Keratinocyte (primary cell): ENCODE results near the gene SESTD1. TPM values are rescaled to one million over a fixed set of nuclear protein-coding genes. Genes with fewer than 3 reads are reported as not detected.

Experiments used
- DNase-seq: peaks from one replicate; pipeline ENCODE4 v3.0.0-alpha.2; 2011; ENCODE audit warnings: low read depth, missing footprints, low spot score
- FAIRE-seq: peaks from 2 replicates; lab custom pipeline; 2011; peaks lifted over from hg19 to GRCh38; lab: Jason Lieb, UNC
- H2AFZ ChIP-seq: 2 replicates; pipeline ENCODE4 v1.6.0; 2012; ENCODE audit warnings: low read length, control low read depth, inconsistent platforms; ENCODE audit not compliant: control insufficient read depth
- H3K27ac ChIP-seq: 2 replicates; pipeline ENCODE4 v1.5.1; 2011; ENCODE audit warnings: low read length; ENCODE audit not compliant: control insufficient read depth, insufficient read depth
- H3K27me3 ChIP-seq: 3 replicates; pipeline ENCODE4 v1.6.0; 2011; ENCODE audit warnings: low read length; ENCODE audit not compliant: control insufficient read depth, insufficient read depth; ENCODE audit errors: extremely low read depth
- H3K36me3 ChIP-seq, 2 experiments: 2 replicates in 1 of 2; 3 replicates in 1 of 2; pipeline ENCODE4 v1.5.1; 2011; ENCODE audit warnings: low read length in 2 of 2, mild to moderate bottlenecking in 1 of 2; ENCODE audit not compliant: control insufficient read depth in 2 of 2, insufficient read depth in 2 of 2; ENCODE audit errors: extremely low read depth in 1 of 2
- H3K4me1 ChIP-seq: 3 replicates; pipeline ENCODE4 v1.5.1; 2011; ENCODE audit warnings: low read length; ENCODE audit not compliant: control insufficient read depth, insufficient read depth; ENCODE audit errors: extremely low read depth
- H3K4me2 ChIP-seq: 3 replicates; pipeline ENCODE4 v1.6.0; 2011; ENCODE audit warnings: low read depth, low read length; ENCODE audit not compliant: control insufficient read depth, insufficient read depth; ENCODE audit errors: extremely low read depth
- H3K4me3 ChIP-seq, 3 experiments: fragments of 200-600 bp in 1 of 3; sonication (generic) in 1 of 3; 2 replicates in 2 of 3; 3 replicates in 1 of 3; pipeline ENCODE4 v1.5.1; 2011 to 2016; ENCODE audit warnings: low read length in 3 of 3, mild to moderate bottlenecking in 3 of 3, control low read depth in 2 of 3, inconsistent platforms in 1 of 3, low read depth in 1 of 3, mixed read lengths in 1 of 3, mixed run types in 1 of 3, moderate library complexity in 1 of 3; ENCODE audit not compliant: control insufficient read depth in 2 of 3, insufficient read depth in 2 of 3; ENCODE audit errors: extremely low read depth in 1 of 3
- H3K79me2 ChIP-seq: 2 replicates; pipeline ENCODE4 v1.6.0; 2012; ENCODE audit warnings: low read length; ENCODE audit not compliant: control insufficient read depth, insufficient read depth
- H3K9ac ChIP-seq: 3 replicates; pipeline ENCODE4 v1.6.0; 2011; ENCODE audit warnings: low read length; ENCODE audit not compliant: control insufficient read depth, insufficient read depth; ENCODE audit errors: extremely low read depth
- H3K9me1 ChIP-seq: 3 replicates; pipeline ENCODE4 v1.6.0; 2011; ENCODE audit warnings: low read length; ENCODE audit not compliant: control insufficient read depth, insufficient read depth; ENCODE audit errors: extremely low read depth
- H3K9me3 ChIP-seq: 2 replicates; pipeline ENCODE4 v1.5.1; 2012; ENCODE audit warnings: low read depth, low read length; ENCODE audit not compliant: control insufficient read depth
- H4K20me1 ChIP-seq: 3 replicates; pipeline ENCODE4 v1.6.0; 2011; ENCODE audit warnings: low read length; ENCODE audit not compliant: control insufficient read depth, insufficient read depth; ENCODE audit errors: extremely low read depth
- CTCF ChIP-seq, 3 experiments: IDR thresholded peaks in 1 of 3; conservative IDR thresholded peaks in 1 of 3; optimal IDR thresholded peaks in 1 of 3; 2 replicates in 2 of 3; 3 replicates in 1 of 3; pipeline versions ENCODE3 to v1.5.1; 2011; ENCODE audit warnings: low read length in 3 of 3, mild to moderate bottlenecking in 3 of 3, moderate library complexity in 2 of 3, control low read depth in 1 of 3, inconsistent platforms in 1 of 3; ENCODE audit not compliant: insufficient read depth in 2 of 3; ENCODE audit errors: extremely low read depth in 1 of 3
- EZH2 ChIP-seq: IDR thresholded peaks from one replicate; pipeline ENCODE4 v1.6.1; 2012; ENCODE audit warnings: inconsistent platforms, mild to moderate bottlenecking, low read length, moderate library complexity
- dilution Hi-C: fragments of 300-500 bp; cut with MboI; formaldehyde crosslinking; loops from one replicate; pipeline ENCODE4 v1.7.0; 2020; ENCODE audit warnings: low sequenced_read_pairs; ENCODE audit not compliant: extremely low pct_ligation_motif_present
- polyA plus RNA-seq, 5 experiments: library from polyadenylated mRNA; depleted of rRNA in 3 of 5; stranded (reverse) in 3 of 5; stranded (forward) in 1 of 5; unstranded in 1 of 5; fragments of >200 nt; gene quantifications; 1 replicate in 1 of 5; 2 replicates in 3 of 5; 3 replicates in 1 of 5; pipeline versions ENCODE4 v1.2.1 to v1.2.3, GENCODE V29; 2011 to 2012; ENCODE audit warnings: missing spikeins in 2 of 5, low read depth in 1 of 5, low replicate concordance in 1 of 5

Gene SESTD1
- polyA plus RNA-seq, 1 donor (not counting 4 experiments of a cell fraction or from before 2014, with no cell fraction given) = 22.3 TPM

GRCh38 chr2:179106342-179106675 is 158.3 kb downstream of the SESTD1 start:
- H3K36me3 ChIP-seq = peaks cover 0 to 1% of the 10 kb centered on the region in 2 experiments
- dilution Hi-C loops = no loop called here
- TF ChIP-seq EZH2 = no peak
- no peak for TF ChIP-seq CTCF (optimal IDR thresholded peaks at IDR 0.05 in 1 of 3, IDR thresholded peaks at IDR 0.05 in 1 of 3, conservative IDR thresholded peaks at IDR 0.05 in 1 of 3; ENCODE audit: extremely low read depth in 1 of 3, insufficient read depth in 2 of 3, low read length in 3 of 3)
- H3K4me2 ChIP-seq = peak overlapping the region; percentile 25
- no peaks in the 10 kb centered on the region for H3K27me3 ChIP-seq
- H4K20me1 ChIP-seq = no peaks in the 10 kb centered on the region
- no peak overlapping the region for H3K4me3 ChIP-seq
- H3K79me2 ChIP-seq = no peaks in the 10 kb centered on the region
- peak overlapping the region; percentile 58 for H3K27ac ChIP-seq
- no peak overlapping the region for H3K9ac ChIP-seq
- no peaks in the 10 kb centered on the region for H3K9me3 ChIP-seq
- FAIRE-seq (no peak), DNase-seq (no peak)
- peaks cover 15% of the 10 kb centered on the region for H3K4me1 ChIP-seq
- H2AFZ ChIP-seq = no peak overlapping the region
- no peaks in the 10 kb centered on the region for H3K9me1 ChIP-seq

- Histone ChIP-seq H3K36me3 (peaks cover 0 to 1% of the 10 kb centered on the region in 2 experiments), H3K27me3 (no peaks in the 10 kb centered on the region), H3K4me1 (peaks cover 15% of the 10 kb centered on the region), H3K9me1 (no peaks in the 10 kb centered on the region), H4K20me1 (no peaks in the 10 kb centered on the region), H3K9me3 (no peaks in the 10 kb centered on the region), H3K9ac (no peak overlapping the region), H3K79me2 (no peaks in the 10 kb centered on the region), H3K4me3 (no peak overlapping the region), H2AFZ (no peak overlapping the region), H3K27ac (no peak overlapping the region), H3K4me2 (no peak overlapping the region)
- no peak for TF ChIP-seq CTCF (optimal IDR thresholded peaks at IDR 0.05 in 1 of 3, IDR thresholded peaks at IDR 0.05 in 1 of 3, conservative IDR thresholded peaks at IDR 0.05 in 1 of 3; ENCODE audit: extremely low read depth in 1 of 3, insufficient read depth in 2 of 3, low read length in 3 of 3)
- TF ChIP-seq EZH2 = no peak
- dilution Hi-C loops = no loop called here
- no peak for DNase-seq
- no peak for FAIRE-seq
Observed at GRCh38 chr2:179104736-179105135, 159.9 kb downstream of the SESTD1 start.
